K562 (cell line): Measurements from ENCODE around the gene VCX3B.

Experiments
- CHD2 ChIP-seq: IDR thresholded peaks from 2 replicates; pipeline ENCODE4 v1.6.1; 2011; ENCODE audit warnings: low read depth, low read length
- CREB1 ChIP-seq, 2 experiments: sonication (generic) in 1 of 2; formaldehyde crosslinking in 1 of 2; IDR thresholded peaks; 2 replicates each; pipeline versions ENCODE4 v1.6.1 to v1.8.0; 2012 to 2022; ENCODE audit warnings: inconsistent platforms in 1 of 2, mild to moderate bottlenecking in 1 of 2, missing genetic modification reagents in 1 of 2, moderate library complexity in 1 of 2
- CTCF ChIP-seq, 3 experiments: IDR thresholded peaks in 2 of 3; conservative IDR thresholded peaks in 1 of 3; 2 replicates each; pipeline ENCODE4 v1.5.1; 2011 to 2012; ENCODE audit warnings: low read length in 3 of 3, mild to moderate bottlenecking in 3 of 3, control low read depth in 2 of 3, improper control_type of control experiment in 1 of 3, inconsistent platforms in 1 of 3, low read depth in 1 of 3, mixed read lengths in 1 of 3, moderate library complexity in 1 of 3; ENCODE audit not compliant: insufficient read depth in 2 of 3
- CTCFL ChIP-seq: IDR thresholded peaks from 2 replicates; pipeline ENCODE4 v1.6.1; 2011; ENCODE audit warnings: borderline replicate concordance, low read depth, mild to moderate bottlenecking, moderate library complexity, low read length; ENCODE audit not compliant: insufficient read depth, poor library complexity, severe bottlenecking
- NBN ChIP-seq: fragments of 450-650 bp; IDR thresholded peaks from 2 replicates; pipeline ENCODE4 v1.6.1; 2016; ENCODE audit warnings: low read depth, mild to moderate bottlenecking
- SREBF1 ChIP-seq: fragments of 150-350 bp; IDR thresholded peaks from 2 replicates; pipeline ENCODE4 v1.6.1; 2014; ENCODE audit warnings: antibody characterized with exemption, low read depth, low read length, borderline replicate concordance
- U2AF1 ChIP-seq: fragments of 200-400 bp; formaldehyde crosslinking; optimal IDR thresholded peaks from 2 replicates; pipeline ENCODE3; 2017; ENCODE audit warnings: mild to moderate bottlenecking, low read depth, low read length, moderate library complexity
- ZBTB11 ChIP-seq, 3 experiments: fragments of 200-800 bp in 1 of 3; fragments of 250-450 bp in 1 of 3; fragments of 450-650 bp in 1 of 3; sonication (Bioruptor Pico) in 1 of 3; sonication (Bioruptor generic) in 1 of 3; formaldehyde crosslinking in 1 of 3; IDR thresholded peaks; 2 replicates each; pipeline versions ENCODE4 v1.6.1 to v1.8.0; 2016 to 2022; ENCODE audit warnings: mild to moderate bottlenecking in 2 of 3, missing genetic modification characterization in 2 of 3, missing compliant biosample characterization in 1 of 3, moderate library complexity in 1 of 3

GRCh38 chrX:8462488-8462887 is 2.1 kb upstream of the VCX3B start:
- TF ChIP-seq U2AF1 (no peak), CHD2 (no peak), SREBF1 (no peak), CTCF (IDR thresholded peaks at IDR 0.05 in 2 of 3, conservative IDR thresholded peaks at IDR 0.05 in 1 of 3; ENCODE audit: insufficient read depth in 2 of 3, low read depth in 1 of 3, low read length in 3 of 3) (no peak), CTCFL (no peak), CREB1 (IDR thresholded peaks at IDR 0.05) (no peak), CREB1 (CRISPR knock-in tag; IDR thresholded peaks at IDR 0.05) (no peak), NBN (no peak), ZBTB11 (CRISPR knock-in tag; IDR thresholded peaks at IDR 0.05) (no peak)
